ENCODE measurements around the gene ATOH1. TPM values are rescaled to one million over a fixed set of nuclear protein-coding genes. Genes with fewer than 3 reads are reported as not detected.

Gene ATOH1
- total and polyA plus RNA-seq, 12 donors = not detected

DNA sequence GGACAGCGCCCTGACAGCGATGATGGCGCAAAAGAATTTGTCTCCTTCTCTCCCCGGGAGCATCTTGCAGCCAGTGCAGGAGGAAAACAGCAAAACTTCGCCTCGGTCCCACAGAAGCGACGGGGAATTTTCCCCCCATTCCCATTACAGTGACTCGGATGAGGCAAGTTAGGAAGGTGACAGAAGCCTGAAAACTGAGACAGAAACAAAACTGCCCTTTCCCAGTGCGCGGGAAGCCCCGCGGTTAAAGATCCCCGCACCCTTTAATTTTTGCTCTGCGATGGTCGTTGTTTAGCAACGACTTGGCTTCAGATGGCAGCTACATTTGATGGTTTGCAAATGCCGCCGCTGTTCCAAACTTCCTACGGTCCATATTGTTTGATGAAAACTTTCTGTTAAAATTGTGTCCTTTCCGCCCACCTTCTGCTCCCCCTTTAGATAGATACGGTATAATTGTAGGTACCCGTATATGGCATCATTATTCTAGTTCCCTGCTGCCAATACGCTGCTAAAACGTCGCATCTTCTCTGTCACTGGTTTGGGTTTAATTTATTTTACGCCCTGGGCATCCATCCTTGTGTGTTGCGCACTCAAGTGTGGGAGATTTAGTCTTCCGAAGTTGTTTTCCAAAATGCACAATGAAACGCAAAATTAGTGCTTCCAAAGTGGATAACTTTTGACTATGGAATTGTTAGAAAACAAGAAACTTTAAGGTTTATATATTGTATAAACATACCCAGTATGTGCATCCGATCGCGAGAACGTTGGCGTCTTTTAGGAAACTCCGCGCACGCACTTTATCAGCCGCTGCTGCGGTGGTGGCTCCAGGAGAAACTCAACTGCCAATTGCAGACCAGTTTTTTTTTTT lies 1.5 kb downstream of the ATOH1 start:
- Histone ChIP-seq H3K27ac (no peak overlapping the region), H3K36me3 (replicated peaks in 1 of 2) (no peaks in the 10 kb centered on the region), H3K9me3 (replicated peaks in 1 of 3) (no peaks in the 10 kb centered on the region), H3K27me3 (peaks cover 85% of the 10 kb centered on the region), H3K4me1 (replicated peaks in 1 of 2) (peaks cover 17 to 22% of the 10 kb centered on the region in 2 donors), H3K4me3 (peak overlapping the region in 1 of 4 donors; percentile 36)
- DNase-seq = no peak
- 16 to 17% (median 17%) methylated on average over 36 to 40 of the region's 40 CpGs for WGBS, 4 donors
- intact Hi-C loops (cut with DNase I) = no loop called here
- no peak for TF ChIP-seq POLR2A (IDR thresholded peaks at IDR 0.05)

- Histone ChIP-seq H3K36me3 (replicated peaks in 1 of 2) (no peaks in the 10 kb centered on the region), H3K4me1 (replicated peaks in 1 of 2) (peaks cover 17 to 22% of the 10 kb centered on the region in 2 donors), H3K27me3 (peaks cover 83% of the 10 kb centered on the region), H3K9me3 (replicated peaks in 1 of 3) (no peaks in the 10 kb centered on the region), H3K4me3 (no peak overlapping the region), H3K27ac (no peak overlapping the region)
- TF ChIP-seq, protein P1, sequence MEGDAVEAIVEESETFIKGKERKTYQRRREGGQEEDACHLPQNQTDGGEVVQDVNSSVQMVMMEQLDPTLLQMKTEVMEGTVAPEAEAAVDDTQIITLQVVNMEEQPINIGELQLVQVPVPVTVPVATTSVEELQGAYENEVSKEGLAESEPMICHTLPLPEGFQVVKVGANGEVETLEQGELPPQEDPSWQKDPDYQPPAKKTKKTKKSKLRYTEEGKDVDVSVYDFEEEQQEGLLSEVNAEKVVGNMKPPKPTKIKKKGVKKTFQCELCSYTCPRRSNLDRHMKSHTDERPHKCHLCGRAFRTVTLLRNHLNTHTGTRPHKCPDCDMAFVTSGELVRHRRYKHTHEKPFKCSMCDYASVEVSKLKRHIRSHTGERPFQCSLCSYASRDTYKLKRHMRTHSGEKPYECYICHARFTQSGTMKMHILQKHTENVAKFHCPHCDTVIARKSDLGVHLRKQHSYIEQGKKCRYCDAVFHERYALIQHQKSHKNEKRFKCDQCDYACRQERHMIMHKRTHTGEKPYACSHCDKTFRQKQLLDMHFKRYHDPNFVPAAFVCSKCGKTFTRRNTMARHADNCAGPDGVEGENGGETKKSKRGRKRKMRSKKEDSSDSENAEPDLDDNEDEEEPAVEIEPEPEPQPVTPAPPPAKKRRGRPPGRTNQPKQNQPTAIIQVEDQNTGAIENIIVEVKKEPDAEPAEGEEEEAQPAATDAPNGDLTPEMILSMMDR (IDR thresholded peaks at IDR 0.05) = no peak
- no peak for TF ChIP-seq POLR2A (IDR thresholded peaks at IDR 0.05)
- 16 to 19% (median 18%) methylated on average over 23 to 25 of the region's 25 CpGs for WGBS, 4 donors
- DNase-seq = no peak
- intact Hi-C loops (cut with DNase I) = no loop called here
Measured at GRCh38 chr4:93831716-93832496, 3.4 kb downstream of the ATOH1 start.

- Histone ChIP-seq H3K36me3 (replicated peaks in 1 of 2) (no peaks in the 10 kb centered on the region), H3K4me1 (replicated peaks in 1 of 2) (peaks cover 5% of the 10 kb centered on the region in 2 donors), H3K27me3 (peaks cover 59% of the 10 kb centered on the region), H3K4me3 (no peak overlapping the region), H3K9me3 (replicated peaks in 1 of 3) (no peaks in the 10 kb centered on the region), H3K27ac (no peak overlapping the region)
- no peak for TF ChIP-seq POLR2A (IDR thresholded peaks at IDR 0.05)
- TF ChIP-seq, protein P1 (IDR thresholded peaks at IDR 0.05) = no peak
- no peak for DNase-seq
- WGBS, 4 donors = 36 to 44% (median 38%) methylated on average over 39 to 42 of the region's 42 CpGs
- intact Hi-C loops (cut with DNase I) = no loop called here
Measured at GRCh38 chr4:93834249-93835066, 5.9 kb downstream of the ATOH1 start.

GRCh38 chr4:93835929-93836328 lies 7.4 kb downstream of the ATOH1 start:
- no peak overlapping the region for H3K27ac ChIP-seq
- H3K36me3 ChIP-seq (replicated peaks in 1 of 2) = no peaks in the 10 kb centered on the region
- 79 to 95% (median 89%) methylated on average over 1 of the region's 1 CpG for WGBS, 4 donors
- intact Hi-C loops (cut with DNase I) = no loop called here
- no peak for DNase-seq
- TF ChIP-seq, protein P1 (IDR thresholded peaks at IDR 0.05) = no peak
- no peak for TF ChIP-seq POLR2A (IDR thresholded peaks at IDR 0.05)
- no peaks in the 10 kb centered on the region for H3K9me3 ChIP-seq (replicated peaks in 1 of 3)
- no peaks in the 10 kb centered on the region for H3K4me1 ChIP-seq (replicated peaks in 1 of 2)
- no peak overlapping the region for H3K4me3 ChIP-seq
- H3K27me3 ChIP-seq = peaks cover 44% of the 10 kb centered on the region
